HEK293 (cell line): ENCODE results near the gene DSTN.

Experiments used
- CTCF ChIA-PET: fragments of 350-600 bp; formaldehyde crosslinking; extraction: SDS; loops from one replicate; lab custom pipeline; 2021; ENCODE audit warnings: antibody characterized with exemption; lab: Yijun Ruan, JAX
- POLR2A ChIA-PET: fragments of 300-600 bp; formaldehyde crosslinking; extraction: SDS; loops from one replicate; lab custom pipeline; 2020; ENCODE audit warnings: antibody characterized with exemption, inconsistent platforms; lab: Yijun Ruan, JAX
- H3K27ac ChIP-seq: fragments of 200-500 bp; sonication (Bioruptor generic); 2 replicates; pipeline ENCODE4 v1.5.1; 2014; ENCODE audit warnings: low read depth, low read length, control low read depth, inconsistent platforms; ENCODE audit errors: extremely low read depth
- H3K36me3 ChIP-seq, 2 experiments: fragments of 200-500 bp in 1 of 2; sonication (Bioruptor generic) in 1 of 2; 1 replicate in 1 of 2; 2 replicates in 1 of 2; pipeline ENCODE4 v1.5.1; 2014 to 2017; ENCODE audit warnings: inconsistent platforms in 2 of 2, low read length in 2 of 2; ENCODE audit not compliant: control insufficient read depth in 2 of 2, insufficient read depth in 1 of 2
- H3K4me1 ChIP-seq: fragments of 200-500 bp; sonication (Bioruptor generic); 2 replicates; pipeline ENCODE4 v1.5.1; 2014; ENCODE audit warnings: mild to moderate bottlenecking, low read length, inconsistent platforms; ENCODE audit not compliant: control insufficient read depth, insufficient read depth
- H3K4me3 ChIP-seq: 2 replicates; pipeline ENCODE4 v1.5.1; 2011; ENCODE audit warnings: low read depth, mild to moderate bottlenecking, control low read depth, low read length, moderate library complexity
- H3K9me3 ChIP-seq: fragments of 200-500 bp; sonication (Bioruptor generic); 2 replicates; pipeline ENCODE4 v1.5.1; 2014; ENCODE audit warnings: low read depth, low read length, inconsistent platforms; ENCODE audit not compliant: control insufficient read depth, insufficient read depth
- SP7 ChIP-seq: fragments of 450-650 bp; formaldehyde crosslinking; IDR thresholded peaks from 2 replicates; pipeline ENCODE4 v1.5.1; 2016; ENCODE audit warnings: missing biosample characterization, missing genetic modification characterization
- ZBTB48 ChIP-seq: fragments of 450-650 bp; formaldehyde crosslinking; IDR thresholded peaks from 2 replicates; pipeline ENCODE4 v1.5.1; 2016; ENCODE audit warnings: missing biosample characterization, missing genetic modification characterization
- ZIC2 ChIP-seq: fragments of 450-650 bp; formaldehyde crosslinking; IDR thresholded peaks from 2 replicates; pipeline ENCODE4 v1.5.1; 2016; ENCODE audit warnings: missing biosample characterization, missing genetic modification characterization
- ZNF121 ChIP-seq: fragments of 450-650 bp; formaldehyde crosslinking; IDR thresholded peaks from 2 replicates; pipeline ENCODE4 v1.5.1; 2016; ENCODE audit warnings: missing biosample characterization, missing genetic modification characterization
- ZNF157 ChIP-seq: fragments of 450-650 bp; formaldehyde crosslinking; IDR thresholded peaks from 2 replicates; pipeline ENCODE4 v1.5.1; 2016; ENCODE audit warnings: missing biosample characterization, missing genetic modification characterization
- ZNF211 ChIP-seq: fragments of 450-650 bp; formaldehyde crosslinking; IDR thresholded peaks from 2 replicates; pipeline ENCODE4 v1.5.1; 2016; ENCODE audit warnings: low read depth, missing biosample characterization, missing genetic modification characterization
- ZNF23 ChIP-seq: fragments of 450-650 bp; formaldehyde crosslinking; IDR thresholded peaks from 2 replicates; pipeline ENCODE4 v1.5.1; 2016; ENCODE audit warnings: missing biosample characterization, missing genetic modification characterization, borderline replicate concordance
- ZNF404 ChIP-seq: fragments of 450-650 bp; formaldehyde crosslinking; IDR thresholded peaks from 2 replicates; pipeline ENCODE4 v1.5.1; 2017; ENCODE audit warnings: missing biosample characterization, missing genetic modification characterization
- ZNF548 ChIP-seq: fragments of 450-650 bp; formaldehyde crosslinking; IDR thresholded peaks from 2 replicates; pipeline ENCODE4 v1.5.1; 2016; ENCODE audit warnings: missing biosample characterization, missing genetic modification characterization
- ZNF558 ChIP-seq: fragments of 450-650 bp; formaldehyde crosslinking; IDR thresholded peaks from 2 replicates; pipeline ENCODE4 v1.5.1; 2016; ENCODE audit warnings: missing biosample characterization, missing genetic modification characterization
- ZNF596 ChIP-seq: fragments of 450-650 bp; IDR thresholded peaks from 2 replicates; pipeline ENCODE4 v1.5.0; 2018; ENCODE audit warnings: missing biosample characterization, mild to moderate bottlenecking, missing genetic modification characterization, moderate library complexity
- ZNF747 ChIP-seq: fragments of 450-650 bp; formaldehyde crosslinking; IDR thresholded peaks from 2 replicates; pipeline ENCODE4 v1.5.1; 2016; ENCODE audit warnings: missing biosample characterization, missing genetic modification characterization
- ZNF837 ChIP-seq: fragments of 450-650 bp; formaldehyde crosslinking; IDR thresholded peaks from 2 replicates; pipeline ENCODE4 v1.5.1; 2016; ENCODE audit warnings: missing biosample characterization, missing genetic modification characterization
- ZSCAN23 ChIP-seq: fragments of 450-650 bp; formaldehyde crosslinking; IDR thresholded peaks from 2 replicates; pipeline ENCODE4 v1.5.1; 2016; ENCODE audit warnings: missing biosample characterization, missing genetic modification characterization
- ZSCAN30 ChIP-seq: fragments of 450-650 bp; IDR thresholded peaks from 2 replicates; pipeline ENCODE4 v1.5.1; 2018; ENCODE audit warnings: missing biosample characterization, mild to moderate bottlenecking, missing genetic modification characterization, moderate library complexity
- TF ChIP-seq, protein P1 (sequence below): fragments of 450-650 bp; formaldehyde crosslinking; IDR thresholded peaks from 2 replicates; pipeline ENCODE4 v1.5.1; 2016; ENCODE audit warnings: missing biosample characterization, missing genetic modification characterization, borderline replicate concordance
- TF ChIP-seq, protein P2 (sequence below): fragments of 450-650 bp; formaldehyde crosslinking; IDR thresholded peaks from 2 replicates; pipeline ENCODE4 v1.5.1; 2016; ENCODE audit warnings: missing biosample characterization, missing genetic modification characterization
- TF ChIP-seq, protein P3 (sequence below): fragments of 450-650 bp; formaldehyde crosslinking; IDR thresholded peaks from 2 replicates; pipeline ENCODE4 v1.5.1; 2017; ENCODE audit warnings: missing biosample characterization, missing genetic modification characterization
- TF ChIP-seq, protein P4 (sequence below): fragments of 450-650 bp; formaldehyde crosslinking; conservative IDR thresholded peaks from 2 replicates; pipeline ENCODE4 v1.5.1; 2016; ENCODE audit warnings: low read depth, missing biosample characterization, missing genetic modification characterization

The DSTN gene

DNA sequence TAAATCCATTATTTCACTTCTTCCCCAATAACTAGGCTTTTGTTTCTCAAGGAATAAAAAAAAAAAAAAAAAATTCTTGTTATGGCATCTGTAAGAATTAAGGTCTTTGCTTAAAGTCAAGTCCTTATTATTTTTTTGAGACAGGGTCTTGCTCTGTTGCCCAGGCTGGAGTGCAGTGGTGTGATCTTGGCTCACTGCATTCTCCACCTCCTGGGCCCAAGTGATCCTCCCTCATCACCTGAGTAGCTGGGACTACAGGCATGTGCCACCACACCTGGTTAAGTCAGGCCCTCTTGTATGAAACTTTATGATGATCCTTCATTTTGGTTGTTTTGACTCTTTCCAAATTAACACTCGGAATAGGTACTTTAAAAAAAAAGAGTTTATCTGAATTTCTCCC is 17.3 kb downstream of the DSTN start:
- H3K9me3 ChIP-seq: no peaks in the 10 kb centered on the region
- H3K4me1 ChIP-seq: peaks cover 9% of the 10 kb centered on the region; the same call in 1 of the 2 replicates
- H3K36me3 ChIP-seq: peaks cover 0 to 4% of the 10 kb centered on the region in 2 experiments; a peak in 2 of 3 replicates
- CTCF ChIA-PET: interaction anchor here (0.9 to 1.6 kb wide), 3 partner anchors 14 to 95 kb away, joined by 3 to 6 read pairs (median 3); partner anchors contain the start of gene RRBP1
- TF ChIP-seq ZSCAN23 (no peak), ZNF121 (0 out of 2 replicates have a peak, but pooled peaks have one; percentile 16)
- POLR2A ChIA-PET: interaction anchor here (5.4 kb wide), 1 partner anchor 16 kb away, joined by 22 read pairs; the partner anchor contains the start of gene DSTN
- H3K27ac ChIP-seq: no peak overlapping the region
- H3K4me3 ChIP-seq: no peak overlapping the region

DNA sequence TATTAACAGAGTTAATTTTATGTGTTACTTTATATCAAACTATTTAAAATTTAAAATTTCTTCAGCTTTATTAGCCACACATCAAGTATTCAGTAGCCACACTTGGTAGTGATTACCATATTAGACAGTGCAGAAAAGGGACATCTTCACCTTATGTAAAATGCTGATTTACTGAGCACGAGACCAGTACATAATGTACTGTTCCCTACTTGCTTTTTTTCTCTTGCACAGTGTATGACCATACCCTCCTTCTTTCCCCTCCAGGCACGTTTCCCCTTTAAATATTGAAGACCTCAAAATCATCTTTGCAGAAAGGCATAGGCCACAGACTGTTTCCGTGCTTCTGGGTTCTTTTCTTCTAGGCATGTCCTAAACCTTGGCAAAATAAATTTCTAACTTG is 17.9 kb downstream of the DSTN start:
- no peak overlapping the region for H3K4me3 ChIP-seq
- ChIA-PET CTCF (interaction anchor here (1.0 to 1.6 kb wide), 2 partner anchors 16 to 94 kb away, joined by 3 to 6 read pairs; partner anchors contain the start of gene RRBP1), POLR2A (interaction anchor here (5.4 kb wide), 1 partner anchor 17 kb away, joined by 22 read pairs; the partner anchor contains the start of gene DSTN)
- no peak overlapping the region for H3K27ac ChIP-seq
- H3K4me1 ChIP-seq: peaks cover 9% of the 10 kb centered on the region; the same call in 1 of the 2 replicates
- no peaks in the 10 kb centered on the region for H3K9me3 ChIP-seq
- H3K36me3 ChIP-seq: peaks cover 0 to 8% of the 10 kb centered on the region in 2 experiments; a peak in 2 of 3 replicates
- TF ChIP-seq SP7 (tag by site-specific recombination) (no peak), ZNF211 (tag by site-specific recombination) (no peak), ZSCAN30 (tag by site-specific recombination) (no peak), ZNF747 (tag by site-specific recombination) (no peak), ZNF837 (no peak), ZBTB48 (tag by site-specific recombination) (no peak), ZNF596 (tag by site-specific recombination) (no peak), ZNF558 (no peak), ZNF404 (tag by site-specific recombination) (no peak), ZNF23 (tag by site-specific recombination) (no peak), ZNF157 (tag by site-specific recombination) (no peak), ZNF548 (tag by site-specific recombination) (no peak), ZIC2 (no peak)
- TF ChIP-seq, protein P1, sequence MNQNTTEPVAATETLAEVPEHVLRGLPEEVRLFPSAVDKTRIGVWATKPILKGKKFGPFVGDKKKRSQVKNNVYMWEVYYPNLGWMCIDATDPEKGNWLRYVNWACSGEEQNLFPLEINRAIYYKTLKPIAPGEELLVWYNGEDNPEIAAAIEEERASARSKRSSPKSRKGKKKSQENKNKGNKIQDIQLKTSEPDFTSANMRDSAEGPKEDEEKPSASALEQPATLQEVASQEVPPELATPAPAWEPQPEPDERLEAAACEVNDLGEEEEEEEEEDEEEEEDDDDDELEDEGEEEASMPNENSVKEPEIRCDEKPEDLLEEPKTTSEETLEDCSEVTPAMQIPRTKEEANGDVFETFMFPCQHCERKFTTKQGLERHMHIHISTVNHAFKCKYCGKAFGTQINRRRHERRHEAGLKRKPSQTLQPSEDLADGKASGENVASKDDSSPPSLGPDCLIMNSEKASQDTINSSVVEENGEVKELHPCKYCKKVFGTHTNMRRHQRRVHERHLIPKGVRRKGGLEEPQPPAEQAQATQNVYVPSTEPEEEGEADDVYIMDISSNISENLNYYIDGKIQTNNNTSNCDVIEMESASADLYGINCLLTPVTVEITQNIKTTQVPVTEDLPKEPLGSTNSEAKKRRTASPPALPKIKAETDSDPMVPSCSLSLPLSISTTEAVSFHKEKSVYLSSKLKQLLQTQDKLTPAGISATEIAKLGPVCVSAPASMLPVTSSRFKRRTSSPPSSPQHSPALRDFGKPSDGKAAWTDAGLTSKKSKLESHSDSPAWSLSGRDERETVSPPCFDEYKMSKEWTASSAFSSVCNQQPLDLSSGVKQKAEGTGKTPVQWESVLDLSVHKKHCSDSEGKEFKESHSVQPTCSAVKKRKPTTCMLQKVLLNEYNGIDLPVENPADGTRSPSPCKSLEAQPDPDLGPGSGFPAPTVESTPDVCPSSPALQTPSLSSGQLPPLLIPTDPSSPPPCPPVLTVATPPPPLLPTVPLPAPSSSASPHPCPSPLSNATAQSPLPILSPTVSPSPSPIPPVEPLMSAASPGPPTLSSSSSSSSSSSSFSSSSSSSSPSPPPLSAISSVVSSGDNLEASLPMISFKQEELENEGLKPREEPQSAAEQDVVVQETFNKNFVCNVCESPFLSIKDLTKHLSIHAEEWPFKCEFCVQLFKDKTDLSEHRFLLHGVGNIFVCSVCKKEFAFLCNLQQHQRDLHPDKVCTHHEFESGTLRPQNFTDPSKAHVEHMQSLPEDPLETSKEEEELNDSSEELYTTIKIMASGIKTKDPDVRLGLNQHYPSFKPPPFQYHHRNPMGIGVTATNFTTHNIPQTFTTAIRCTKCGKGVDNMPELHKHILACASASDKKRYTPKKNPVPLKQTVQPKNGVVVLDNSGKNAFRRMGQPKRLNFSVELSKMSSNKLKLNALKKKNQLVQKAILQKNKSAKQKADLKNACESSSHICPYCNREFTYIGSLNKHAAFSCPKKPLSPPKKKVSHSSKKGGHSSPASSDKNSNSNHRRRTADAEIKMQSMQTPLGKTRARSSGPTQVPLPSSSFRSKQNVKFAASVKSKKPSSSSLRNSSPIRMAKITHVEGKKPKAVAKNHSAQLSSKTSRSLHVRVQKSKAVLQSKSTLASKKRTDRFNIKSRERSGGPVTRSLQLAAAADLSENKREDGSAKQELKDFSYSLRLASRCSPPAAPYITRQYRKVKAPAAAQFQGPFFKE (tag by site-specific recombination): no peak
- TF ChIP-seq, protein P2, sequence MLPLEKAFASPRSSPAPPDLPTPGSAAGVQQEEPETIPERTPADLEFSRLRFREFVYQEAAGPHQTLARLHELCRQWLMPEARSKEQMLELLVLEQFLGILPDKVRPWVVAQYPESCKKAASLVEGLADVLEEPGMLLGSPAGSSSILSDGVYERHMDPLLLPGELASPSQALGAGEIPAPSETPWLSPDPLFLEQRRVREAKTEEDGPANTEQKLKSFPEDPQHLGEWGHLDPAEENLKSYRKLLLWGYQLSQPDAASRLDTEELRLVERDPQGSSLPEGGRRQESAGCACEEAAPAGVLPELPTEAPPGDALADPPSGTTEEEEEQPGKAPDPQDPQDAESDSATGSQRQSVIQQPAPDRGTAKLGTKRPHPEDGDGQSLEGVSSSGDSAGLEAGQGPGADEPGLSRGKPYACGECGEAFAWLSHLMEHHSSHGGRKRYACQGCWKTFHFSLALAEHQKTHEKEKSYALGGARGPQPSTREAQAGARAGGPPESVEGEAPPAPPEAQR (tag by site-specific recombination): no peak
- TF ChIP-seq, protein P3, sequence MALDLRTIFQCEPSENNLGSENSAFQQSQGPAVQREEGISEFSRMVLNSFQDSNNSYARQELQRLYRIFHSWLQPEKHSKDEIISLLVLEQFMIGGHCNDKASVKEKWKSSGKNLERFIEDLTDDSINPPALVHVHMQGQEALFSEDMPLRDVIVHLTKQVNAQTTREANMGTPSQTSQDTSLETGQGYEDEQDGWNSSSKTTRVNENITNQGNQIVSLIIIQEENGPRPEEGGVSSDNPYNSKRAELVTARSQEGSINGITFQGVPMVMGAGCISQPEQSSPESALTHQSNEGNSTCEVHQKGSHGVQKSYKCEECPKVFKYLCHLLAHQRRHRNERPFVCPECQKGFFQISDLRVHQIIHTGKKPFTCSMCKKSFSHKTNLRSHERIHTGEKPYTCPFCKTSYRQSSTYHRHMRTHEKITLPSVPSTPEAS (tag by site-specific recombination): no peak
- TF ChIP-seq, protein P4, sequence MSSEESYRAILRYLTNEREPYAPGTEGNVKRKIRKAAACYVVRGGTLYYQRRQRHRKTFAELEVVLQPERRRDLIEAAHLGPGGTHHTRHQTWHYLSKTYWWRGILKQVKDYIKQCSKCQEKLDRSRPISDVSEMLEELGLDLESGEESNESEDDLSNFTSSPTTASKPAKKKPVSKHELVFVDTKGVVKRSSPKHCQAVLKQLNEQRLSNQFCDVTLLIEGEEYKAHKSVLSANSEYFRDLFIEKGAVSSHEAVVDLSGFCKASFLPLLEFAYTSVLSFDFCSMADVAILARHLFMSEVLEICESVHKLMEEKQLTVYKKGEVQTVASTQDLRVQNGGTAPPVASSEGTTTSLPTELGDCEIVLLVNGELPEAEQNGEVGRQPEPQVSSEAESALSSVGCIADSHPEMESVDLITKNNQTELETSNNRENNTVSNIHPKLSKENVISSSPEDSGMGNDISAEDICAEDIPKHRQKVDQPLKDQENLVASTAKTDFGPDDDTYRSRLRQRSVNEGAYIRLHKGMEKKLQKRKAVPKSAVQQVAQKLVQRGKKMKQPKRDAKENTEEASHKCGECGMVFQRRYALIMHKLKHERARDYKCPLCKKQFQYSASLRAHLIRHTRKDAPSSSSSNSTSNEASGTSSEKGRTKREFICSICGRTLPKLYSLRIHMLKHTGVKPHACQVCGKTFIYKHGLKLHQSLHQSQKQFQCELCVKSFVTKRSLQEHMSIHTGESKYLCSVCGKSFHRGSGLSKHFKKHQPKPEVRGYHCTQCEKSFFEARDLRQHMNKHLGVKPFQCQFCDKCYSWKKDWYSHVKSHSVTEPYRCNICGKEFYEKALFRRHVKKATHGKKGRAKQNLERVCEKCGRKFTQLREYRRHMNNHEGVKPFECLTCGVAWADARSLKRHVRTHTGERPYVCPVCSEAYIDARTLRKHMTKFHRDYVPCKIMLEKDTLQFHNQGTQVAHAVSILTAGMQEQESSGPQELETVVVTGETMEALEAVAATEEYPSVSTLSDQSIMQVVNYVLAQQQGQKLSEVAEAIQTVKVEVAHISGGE: no peak
